Tibial nerve (tissue), 4 donors: ENCODE results near the gene ZMYND8. TPM values are rescaled to one million over a fixed set of nuclear protein-coding genes. Genes with fewer than 3 reads are reported as not detected.

Source experiments
- DNase-seq, 2 donors: peaks; one replicate each; pipeline ENCODE4 v3.0.0-alpha.2; 2019; ENCODE audit warnings: low spot score in 2 of 2
- H3K27ac ChIP-seq, 4 donors: fragments of 200-600 bp; sonication (generic) in 3 of 4; one replicate each; pipeline ENCODE4 v1.5.1; 2017 to 2019; ENCODE audit warnings: mild to moderate bottlenecking in 1 of 4
- H3K27me3 ChIP-seq, 2 donors: fragments of 200-600 bp; sonication (generic) in 1 of 2; one replicate each; pipeline versions ENCODE4 v1.5.1 to v1.6.0; 2017 to 2019
- H3K36me3 ChIP-seq, 3 donors: fragments of 200-600 bp; sonication (generic); one replicate each; pipeline ENCODE4 v1.5.1; 2018 to 2019
- H3K4me1 ChIP-seq, 4 donors: fragments of 200-600 bp; sonication (generic) in 3 of 4; one replicate each; pipeline ENCODE4 v1.5.1; 2017 to 2019
- H3K4me3 ChIP-seq, 4 donors: fragments of 200-600 bp; sonication (generic) in 3 of 4; one replicate each; pipeline ENCODE4 v1.5.1; 2017 to 2019; ENCODE audit warnings: mild to moderate bottlenecking in 1 of 4, moderate library complexity in 1 of 4
- H3K9me3 ChIP-seq, 4 donors: fragments of 200-600 bp; sonication (generic) in 3 of 4; one replicate each; pipeline ENCODE4 v1.5.1; 2017 to 2019
- EP300 ChIP-seq, 2 donors: sonication (generic); formaldehyde crosslinking; IDR thresholded peaks; one replicate each; pipeline ENCODE4 v1.6.1; 2017; ENCODE audit warnings: antibody characterized with exemption in 2 of 2, mild to moderate bottlenecking in 1 of 2
- POLR2A ChIP-seq, 2 donors: fragments of 450-650 bp; IDR thresholded peaks; one replicate each; pipeline ENCODE4 v1.6.1; 2017; ENCODE audit warnings: antibody characterized with exemption in 2 of 2, mild to moderate bottlenecking in 2 of 2, moderate library complexity in 2 of 2
- WGBS, 2 donors: methylation state at CpG; one replicate each; pipeline ENCODE4 v1.1.5; 2018; 5-methylcytosine and 5-hydroxymethylcytosine counted together
- total RNA-seq, 4 donors: library from RNA; depleted of rRNA; stranded (reverse); fragments of >200 nt; gene quantifications; one replicate each; pipeline ENCODE4 v1.1.0, GENCODE V29; 2016
- TF ChIP-seq, protein P1 (sequence below), 5 experiments: fragments of 200-600 bp in 3 of 5; fragments of 450-650 bp in 2 of 5; sonication (generic) in 3 of 5; IDR thresholded peaks; one replicate each; pipeline ENCODE4 v1.5.1; 2016 to 2019; ENCODE audit warnings: antibody characterized with exemption in 5 of 5, mild to moderate bottlenecking in 3 of 5, moderate library complexity in 2 of 5

Gene ZMYND8
- 10 to 100 TPM; 45.3 to 69.9 (median 49.8) TPM for total RNA-seq

- TF ChIP-seq EP300 (IDR thresholded peaks at IDR 0.05) (peak in 1 of 2 donors; percentile 72), POLR2A (IDR thresholded peaks at IDR 0.05) (peak; percentile 57 to 69)
- TF ChIP-seq, protein P1, sequence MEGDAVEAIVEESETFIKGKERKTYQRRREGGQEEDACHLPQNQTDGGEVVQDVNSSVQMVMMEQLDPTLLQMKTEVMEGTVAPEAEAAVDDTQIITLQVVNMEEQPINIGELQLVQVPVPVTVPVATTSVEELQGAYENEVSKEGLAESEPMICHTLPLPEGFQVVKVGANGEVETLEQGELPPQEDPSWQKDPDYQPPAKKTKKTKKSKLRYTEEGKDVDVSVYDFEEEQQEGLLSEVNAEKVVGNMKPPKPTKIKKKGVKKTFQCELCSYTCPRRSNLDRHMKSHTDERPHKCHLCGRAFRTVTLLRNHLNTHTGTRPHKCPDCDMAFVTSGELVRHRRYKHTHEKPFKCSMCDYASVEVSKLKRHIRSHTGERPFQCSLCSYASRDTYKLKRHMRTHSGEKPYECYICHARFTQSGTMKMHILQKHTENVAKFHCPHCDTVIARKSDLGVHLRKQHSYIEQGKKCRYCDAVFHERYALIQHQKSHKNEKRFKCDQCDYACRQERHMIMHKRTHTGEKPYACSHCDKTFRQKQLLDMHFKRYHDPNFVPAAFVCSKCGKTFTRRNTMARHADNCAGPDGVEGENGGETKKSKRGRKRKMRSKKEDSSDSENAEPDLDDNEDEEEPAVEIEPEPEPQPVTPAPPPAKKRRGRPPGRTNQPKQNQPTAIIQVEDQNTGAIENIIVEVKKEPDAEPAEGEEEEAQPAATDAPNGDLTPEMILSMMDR (IDR thresholded peaks at IDR 0.05): no peak
- peak; percentile 90 to 97 for DNase-seq
- H3K27me3 ChIP-seq: no peaks in the 10 kb centered on the region
- H3K4me1 ChIP-seq: peaks cover 19 to 100% (median 96%) of the 10 kb centered on the region in 4 donors
- H3K27ac ChIP-seq: peak within 1 kb of the TSS; percentile 92 to 100 (median 98)
- peak within 1 kb of the TSS in 3 of 4 donors; percentile 21 to 38 (median 27) for H3K4me3 ChIP-seq
- WGBS, 2 donors: 6 to 8% methylated on average over 16 to 21 of the region's 21 CpGs
- H3K9me3 ChIP-seq: no peaks in the 10 kb centered on the region
- no peaks in the 10 kb centered on the region for H3K36me3 ChIP-seq
These were observed at the start of gene ZMYND8 for GRCh38 chr20:47356526-47357295. Gene ZMYND8, minus strand, starts transcription at chr20:47356699. Its CDS starts 29 bp downstream, at chr20:47356670.

- no peak for DNase-seq
- Histone ChIP-seq H3K27me3 (no peaks in the 10 kb centered on the region), H3K9me3 (no peaks in the 10 kb centered on the region), H3K4me1 (peaks cover 0 to 12% (median 4%) of the 10 kb centered on the region in 4 donors), H3K36me3 (no peaks in the 10 kb centered on the region), H3K27ac (no peak overlapping the region), H3K4me3 (no peak overlapping the region)
- TF ChIP-seq POLR2A (IDR thresholded peaks at IDR 0.05) (no peak), EP300 (IDR thresholded peaks at IDR 0.05) (no peak)
- TF ChIP-seq, protein P1 (IDR thresholded peaks at IDR 0.05): no peak
- WGBS, 2 donors: 67 to 84% methylated on average over 4 of the region's 4 CpGs
These were observed 49.4 kb upstream of the ZMYND8 start for GRCh38 chr20:47405775-47406325.

- TF ChIP-seq, protein P1 (IDR thresholded peaks at IDR 0.05): no peak
- TF ChIP-seq POLR2A (IDR thresholded peaks at IDR 0.05) (no peak), EP300 (IDR thresholded peaks at IDR 0.05) (no peak)
- Histone ChIP-seq H3K27ac (no peak overlapping the region), H3K4me1 (no peaks in the 10 kb centered on the region), H3K9me3 (no peaks in the 10 kb centered on the region), H3K4me3 (no peak overlapping the region), H3K27me3 (no peaks in the 10 kb centered on the region), H3K36me3 (no peaks in the 10 kb centered on the region)
- WGBS, 2 donors: 95 to 96% methylated on average over 5 of the region's 5 CpGs
- DNase-seq: no peak
These were observed 44.2 kb upstream of the ZMYND8 start for GRCh38 chr20:47400685-47401084.

DNA sequence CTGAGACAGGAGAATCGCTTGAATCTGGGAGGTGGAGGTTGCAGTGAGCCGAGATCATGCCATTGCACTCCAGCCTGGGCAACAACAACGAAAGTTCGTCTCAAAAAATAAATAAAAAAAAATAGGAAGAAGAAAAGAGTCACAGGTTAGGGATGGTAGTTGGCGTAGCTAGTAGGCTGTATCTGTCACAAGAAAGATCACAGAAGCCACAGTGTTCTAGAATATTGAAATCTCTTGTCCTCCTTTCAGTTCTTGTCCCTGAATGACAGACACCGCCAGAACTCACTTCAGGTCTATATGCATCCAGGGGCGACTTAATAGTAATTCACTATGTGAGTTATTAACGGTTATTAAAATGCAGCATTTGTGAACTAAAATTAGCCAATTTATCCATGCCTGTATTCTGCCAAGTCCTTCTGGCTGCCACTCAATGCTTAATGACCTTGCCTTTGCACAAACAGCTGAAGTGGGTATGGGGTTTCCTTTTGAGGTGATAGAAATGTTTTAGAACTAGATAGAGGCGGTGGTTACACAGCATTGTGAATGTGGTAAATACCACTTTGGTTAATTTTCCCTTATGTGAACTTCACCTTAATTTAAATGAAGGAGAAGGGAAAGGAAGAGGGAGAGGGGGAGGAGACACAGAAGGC is 41.3 kb upstream of the ZMYND8 start:
- Histone ChIP-seq H3K27ac (no peak overlapping the region), H3K4me3 (no peak overlapping the region)

More for the DNA sequence above, 41.3 kb upstream of the ZMYND8 start:
- Histone ChIP-seq H3K36me3 (no peaks in the 10 kb centered on the region), H3K27me3 (no peaks in the 10 kb centered on the region), H3K4me1 (no peaks in the 10 kb centered on the region), H3K9me3 (no peaks in the 10 kb centered on the region)
- 80 to 82% methylated on average over 9 of the region's 9 CpGs for WGBS, 2 donors
- TF ChIP-seq POLR2A (IDR thresholded peaks at IDR 0.05) (no peak), EP300 (IDR thresholded peaks at IDR 0.05) (no peak)
- TF ChIP-seq, protein P1 (IDR thresholded peaks at IDR 0.05): no peak
- DNase-seq: no peak
